Esophagus muscularis mucosa (tissue), 4 donors: ENCODE measurements around the gene TXNRD2. TPM values are rescaled to one million over a fixed set of nuclear protein-coding genes. Genes with fewer than 3 reads are reported as not detected.

Experiments used
- DNase-seq: peaks from one replicate; pipeline ENCODE4 v3.0.0-alpha.2; 2017; ENCODE audit errors: extremely low spot score
- H3K27ac ChIP-seq, 4 donors: fragments of 200-600 bp; sonication (generic); replicated peaks in 1 of 4; 1 replicate in 3 of 4; 2 replicates in 1 of 4; pipeline ENCODE4 v1.5.1; 2016 to 2019; ENCODE audit warnings: mild to moderate bottlenecking in 1 of 4
- H3K27me3 ChIP-seq, 4 donors: fragments of 200-600 bp; sonication (generic); one replicate each; pipeline versions ENCODE4 v1.5.1 to v1.6.0; 2016 to 2019
- H3K36me3 ChIP-seq, 4 donors: fragments of 200-600 bp; sonication (generic); one replicate each; pipeline ENCODE4 v1.5.1; 2016 to 2019
- H3K4me1 ChIP-seq, 4 donors: fragments of 200-600 bp; sonication (generic); one replicate each; pipeline ENCODE4 v1.5.1; 2016 to 2019
- H3K4me3 ChIP-seq, 4 donors: fragments of 200-600 bp; sonication (generic); 1 replicate in 2 of 4; 2 replicates in 2 of 4; pipeline ENCODE4 v1.5.1; 2016 to 2019; ENCODE audit warnings: mild to moderate bottlenecking in 4 of 4, moderate library complexity in 1 of 4
- H3K9me3 ChIP-seq, 4 donors: fragments of 200-600 bp; sonication (generic); 1 replicate in 3 of 4; 2 replicates in 1 of 4; pipeline ENCODE4 v1.5.1; 2016 to 2019
- EP300 ChIP-seq: sonication (generic); formaldehyde crosslinking; IDR thresholded peaks from one replicate; pipeline ENCODE4 v1.6.1; 2017; ENCODE audit warnings: antibody characterized with exemption
- POLR2A ChIP-seq: fragments of 450-650 bp; IDR thresholded peaks from one replicate; pipeline ENCODE4 v1.6.1; 2017; ENCODE audit warnings: antibody characterized with exemption, moderate library complexity, mild to moderate bottlenecking, low read depth
- POLR2AphosphoS5 ChIP-seq, 2 donors: sonication (generic); formaldehyde crosslinking; IDR thresholded peaks; one replicate each; pipeline ENCODE4 v1.6.1; 2017; ENCODE audit warnings: antibody characterized with exemption in 2 of 2
- WGBS: methylation state at CpG from one replicate; pipeline ENCODE4 v1.1.5; 2018; 5-methylcytosine and 5-hydroxymethylcytosine counted together
- intact Hi-C: fragments of 100-400 bp; cut with DNase I; formaldehyde crosslinking; loops from one replicate; pipeline ENCODE4 v1.15.1; 2023
- total RNA-seq, 4 donors: library from RNA; depleted of rRNA; stranded (reverse); fragments of >200 nt; gene quantifications; one replicate each; pipeline versions ENCODE4 v1.1.0 to v1.2.1, GENCODE V29; 2016
- TF ChIP-seq, protein P1 (sequence below), 3 experiments: fragments of 200-600 bp in 2 of 3; fragments of 450-650 bp in 1 of 3; sonication (generic) in 2 of 3; IDR thresholded peaks; one replicate each; pipeline ENCODE4 v1.5.1; 2017 to 2019; ENCODE audit warnings: antibody characterized with exemption in 3 of 3, mild to moderate bottlenecking in 2 of 3, moderate library complexity in 1 of 3

The TXNRD2 gene
- total RNA-seq, 4 donors from 2014 or later, result 12.9 to 27.2 (median 23.9) TPM

DNA sequence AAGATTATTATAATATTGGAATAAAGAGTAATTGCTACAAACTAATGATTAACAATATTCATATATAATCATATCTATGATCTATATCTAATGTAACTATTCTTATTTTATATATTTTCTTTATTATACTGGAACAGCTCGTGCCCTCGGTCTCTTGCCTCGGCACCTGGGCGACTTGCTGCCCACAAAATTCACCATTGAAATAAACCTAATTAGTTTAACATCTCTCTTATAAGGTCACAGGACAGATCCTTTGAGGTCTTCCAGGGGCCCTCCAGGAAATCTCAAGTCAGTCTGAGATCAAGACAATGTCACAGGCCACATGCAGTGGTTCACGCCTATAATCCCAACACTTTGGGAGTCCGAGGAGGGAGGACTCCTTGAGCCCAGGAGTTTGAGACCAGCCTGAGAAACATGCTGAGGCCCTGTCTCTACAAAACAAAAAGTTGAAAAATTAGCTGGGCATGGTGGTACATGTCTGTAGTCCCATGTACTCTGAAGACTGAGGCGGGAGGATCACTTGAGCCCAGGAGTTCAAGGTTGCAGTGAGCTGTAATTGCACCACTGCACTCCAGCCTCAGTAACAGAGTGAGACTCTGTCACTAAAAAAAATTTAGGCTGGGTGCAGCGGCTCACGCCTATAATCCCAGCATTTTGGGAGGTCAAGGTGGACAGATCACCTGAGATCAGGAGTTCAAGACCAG is 6.6 kb upstream of the TXNRD2 start:
- no peak for DNase-seq
- H3K4me1 ChIP-seq, result peaks cover 64 to 89% (median 75%) of the 10 kb centered on the region in 4 donors
- TF ChIP-seq EP300, result no peak
- no peak for TF ChIP-seq POLR2A
- TF ChIP-seq, protein P1, sequence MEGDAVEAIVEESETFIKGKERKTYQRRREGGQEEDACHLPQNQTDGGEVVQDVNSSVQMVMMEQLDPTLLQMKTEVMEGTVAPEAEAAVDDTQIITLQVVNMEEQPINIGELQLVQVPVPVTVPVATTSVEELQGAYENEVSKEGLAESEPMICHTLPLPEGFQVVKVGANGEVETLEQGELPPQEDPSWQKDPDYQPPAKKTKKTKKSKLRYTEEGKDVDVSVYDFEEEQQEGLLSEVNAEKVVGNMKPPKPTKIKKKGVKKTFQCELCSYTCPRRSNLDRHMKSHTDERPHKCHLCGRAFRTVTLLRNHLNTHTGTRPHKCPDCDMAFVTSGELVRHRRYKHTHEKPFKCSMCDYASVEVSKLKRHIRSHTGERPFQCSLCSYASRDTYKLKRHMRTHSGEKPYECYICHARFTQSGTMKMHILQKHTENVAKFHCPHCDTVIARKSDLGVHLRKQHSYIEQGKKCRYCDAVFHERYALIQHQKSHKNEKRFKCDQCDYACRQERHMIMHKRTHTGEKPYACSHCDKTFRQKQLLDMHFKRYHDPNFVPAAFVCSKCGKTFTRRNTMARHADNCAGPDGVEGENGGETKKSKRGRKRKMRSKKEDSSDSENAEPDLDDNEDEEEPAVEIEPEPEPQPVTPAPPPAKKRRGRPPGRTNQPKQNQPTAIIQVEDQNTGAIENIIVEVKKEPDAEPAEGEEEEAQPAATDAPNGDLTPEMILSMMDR (IDR thresholded peaks at IDR 0.05), result no peak
- TF ChIP-seq POLR2AphosphoS5 (IDR thresholded peaks at IDR 0.05), result no peak
- no peaks in the 10 kb centered on the region for H3K9me3 ChIP-seq
- 78% methylated on average over 9 of the region's 9 CpGs for WGBS
- intact Hi-C loops, result no loop called here
- H3K36me3 ChIP-seq, result peaks cover 0 to 5% (median 0%) of the 10 kb centered on the region in 4 donors
- H3K27me3 ChIP-seq, result no peaks in the 10 kb centered on the region
- H3K4me3 ChIP-seq, result peak overlapping the region in 1 of 4 donors; percentile 30
- H3K27ac ChIP-seq, result peak overlapping the region; percentile 82 to 94 (median 85)

DNA sequence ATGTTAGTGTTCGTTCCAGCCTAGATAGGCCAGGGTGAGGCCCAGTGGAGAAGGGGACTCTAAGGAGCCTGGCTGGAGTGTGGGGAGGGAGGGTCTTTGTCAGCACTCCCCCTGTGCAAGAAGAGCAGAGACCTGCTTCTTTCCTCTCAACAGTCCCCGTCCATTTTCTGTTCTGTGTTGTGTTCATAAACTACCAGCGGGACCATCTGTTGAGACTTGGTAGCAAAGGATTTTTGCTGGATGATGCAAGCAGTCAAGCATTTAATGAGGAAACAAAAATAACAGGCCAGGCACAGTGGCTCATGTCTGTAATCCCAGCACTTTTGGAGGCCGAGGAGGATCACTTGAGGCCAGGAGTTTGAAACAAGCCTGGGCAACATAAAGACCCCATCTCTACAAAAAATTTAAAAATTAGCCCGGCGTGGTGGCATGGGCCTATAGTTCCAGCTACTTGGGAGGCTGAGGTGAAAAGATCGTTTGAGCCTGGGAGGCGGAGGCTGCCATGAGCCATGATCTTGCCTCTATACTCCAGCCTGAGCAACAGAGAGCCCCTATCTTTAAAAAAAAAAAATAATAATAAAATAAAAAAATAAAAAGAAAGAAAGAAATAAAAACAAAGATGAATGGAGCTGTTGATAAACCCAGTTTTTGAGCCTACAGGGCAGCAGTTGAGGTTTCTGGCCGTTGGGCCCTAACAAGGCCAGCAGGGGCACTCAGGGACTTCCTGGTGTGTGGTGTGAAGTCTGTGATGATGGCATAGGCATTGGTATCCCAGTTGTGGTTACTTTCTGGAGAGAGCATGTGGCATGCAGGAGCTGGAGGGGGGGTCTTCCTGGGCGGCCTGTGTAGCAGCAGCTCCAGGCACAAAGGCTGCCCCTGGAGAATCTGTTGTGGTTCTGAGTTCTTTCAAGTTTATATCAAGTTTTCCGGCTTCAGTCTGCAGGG is 1.7 kb upstream of the TXNRD2 start:
- no peak for DNase-seq
- intact Hi-C loops, result no loop called here
- no peaks in the 10 kb centered on the region for H3K27me3 ChIP-seq
- peak overlapping the region; percentile 75 to 95 (median 87) for H3K4me3 ChIP-seq
- no peaks in the 10 kb centered on the region for H3K9me3 ChIP-seq
- no peak for TF ChIP-seq EP300
- peak; percentile 65 to 78 for TF ChIP-seq POLR2AphosphoS5 (IDR thresholded peaks at IDR 0.05)
- WGBS, result 49% methylated on average over 11 of the region's 11 CpGs
- H3K4me1 ChIP-seq, result peaks cover 46 to 73% (median 65%) of the 10 kb centered on the region in 4 donors
- H3K27ac ChIP-seq, result peak overlapping the region; percentile 91 to 94 (median 93)
- no peaks in the 10 kb centered on the region for H3K36me3 ChIP-seq

DNA sequence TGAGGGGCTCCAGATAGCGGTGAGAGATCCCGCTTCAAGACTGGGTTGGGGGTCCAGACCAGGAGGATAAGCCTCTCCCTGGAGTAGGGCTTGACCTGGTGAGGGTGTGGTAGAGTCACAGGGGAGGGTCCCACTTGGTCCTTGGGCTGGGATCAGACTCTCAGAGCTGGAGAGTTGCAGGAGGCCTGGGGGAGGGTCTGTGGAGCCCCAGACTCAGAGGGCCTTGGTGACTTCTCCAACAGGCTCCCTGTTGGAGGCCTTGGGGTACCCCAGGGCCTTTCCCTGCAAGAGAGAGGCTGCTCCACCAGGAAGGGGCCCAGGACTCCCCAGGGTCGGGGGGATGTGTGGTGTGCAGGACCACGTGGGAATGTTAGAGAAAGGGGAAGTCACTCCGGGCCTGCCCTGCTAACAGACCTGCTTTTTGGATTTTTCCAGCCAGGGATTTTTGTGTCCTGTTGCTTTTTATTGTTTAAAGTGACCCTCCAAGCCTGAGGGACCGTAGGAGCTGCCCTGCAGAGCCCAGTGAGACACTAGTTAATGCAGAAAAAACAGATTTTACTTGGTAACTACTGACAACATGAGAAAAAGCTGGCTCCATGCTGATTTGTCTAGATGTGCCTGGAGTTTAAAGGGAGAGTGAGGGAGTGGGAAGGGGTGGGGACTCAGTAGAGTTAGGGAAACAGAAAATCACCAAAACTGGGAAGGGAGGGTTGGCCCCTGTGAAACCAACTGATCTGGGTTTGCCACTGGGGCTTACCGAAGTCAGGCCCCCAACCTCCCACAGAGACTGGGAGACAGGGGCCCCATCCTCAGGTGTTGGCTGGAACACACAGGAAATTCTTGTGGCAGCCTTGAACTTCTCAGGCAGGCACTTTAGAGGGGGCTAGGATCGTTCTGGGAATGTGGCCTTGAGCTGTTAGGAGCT is 801 bp upstream of the TXNRD2 start:
- Histone ChIP-seq H3K36me3 (no peaks in the 10 kb centered on the region), H3K4me1 (peaks cover 38 to 66% (median 57%) of the 10 kb centered on the region in 4 donors), H3K4me3 (peak overlapping the region; percentile 75 to 95 (median 87)), H3K27ac (peak overlapping the region; percentile 91 to 94 (median 93)), H3K9me3 (no peaks in the 10 kb centered on the region), H3K27me3 (no peaks in the 10 kb centered on the region)
- TF ChIP-seq EP300, result no peak
- peak in 1 of 2 donors; percentile 11 for TF ChIP-seq POLR2AphosphoS5 (IDR thresholded peaks at IDR 0.05)
- intact Hi-C loops, result no loop called here
- no peak for DNase-seq
- WGBS, result 4% methylated on average over 8 of the region's 8 CpGs

DNA sequence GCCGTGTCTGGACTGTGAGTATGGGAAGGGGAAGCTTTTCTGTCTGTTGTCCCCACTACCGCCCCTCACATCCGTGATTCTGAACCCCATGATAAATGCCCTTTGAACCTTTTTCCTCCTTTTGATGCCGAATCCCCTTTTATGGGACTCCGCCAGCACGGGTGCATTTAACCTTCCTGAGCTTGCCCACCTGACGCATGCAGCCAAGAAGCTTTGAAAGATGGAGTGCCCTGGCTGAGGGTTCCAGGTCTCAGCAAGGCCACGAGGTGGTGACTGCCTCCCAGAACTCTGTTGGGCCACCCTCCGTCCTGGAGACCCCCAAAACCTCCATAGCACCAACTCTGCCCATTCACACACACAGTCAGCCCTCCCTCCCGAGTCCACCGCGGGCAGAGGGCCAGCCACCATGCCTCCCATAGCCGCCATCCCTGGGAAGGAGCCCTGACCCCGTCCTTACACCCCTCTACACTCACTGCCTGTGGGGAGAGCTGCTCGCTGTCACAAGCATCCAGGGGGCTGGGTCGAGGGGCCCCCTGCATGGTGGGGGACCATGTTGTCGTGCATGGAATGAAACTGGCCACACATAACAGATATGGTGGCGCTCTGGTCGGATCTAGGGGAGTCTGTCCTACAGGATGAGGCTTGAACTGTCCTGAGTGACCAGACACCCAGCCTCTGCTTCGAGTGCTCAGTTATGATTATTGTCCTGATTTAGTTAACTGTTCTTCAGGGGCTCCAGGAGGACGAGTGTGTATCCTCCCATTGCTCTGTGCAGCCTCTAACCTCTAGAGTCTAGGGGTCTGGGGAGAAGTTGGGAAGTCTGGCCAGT is 868 bp downstream of the TXNRD2 start:
- intact Hi-C loops, result no loop called here
- WGBS, result 71% methylated on average over 17 of the region's 21 CpGs
- H3K27ac ChIP-seq, result peak overlapping the region; percentile 91 to 94 (median 93)
- peaks cover 0 to 5% (median 0%) of the 10 kb centered on the region in 4 donors for H3K36me3 ChIP-seq
- H3K27me3 ChIP-seq, result no peaks in the 10 kb centered on the region
- H3K4me1 ChIP-seq, result peaks cover 31 to 51% (median 46%) of the 10 kb centered on the region in 4 donors
- TF ChIP-seq, protein P1 (IDR thresholded peaks at IDR 0.05), result no peak
- TF ChIP-seq POLR2A (no peak), POLR2AphosphoS5 (IDR thresholded peaks at IDR 0.05) (no peak), EP300 (no peak)
- DNase-seq, result no peak
- H3K9me3 ChIP-seq, result no peaks in the 10 kb centered on the region
- H3K4me3 ChIP-seq, result peak overlapping the region; percentile 75 to 95 (median 87)
